Progenitor cell of endocrine pancreas (in vitro differentiated cells): Measurements from ENCODE around the gene SUGP2. TPM values are rescaled to one million over a fixed set of nuclear protein-coding genes. Genes with fewer than 3 reads are reported as not detected.
A peak's percentile ranks its signal among the peaks of the same experiment; 100 is the strongest.

Experiments
- DNase-seq: peaks from one replicate; pipeline ENCODE4 v3.0.0; 2021; ENCODE audit warnings: low spot score; ENCODE audit not compliant: unreplicated experiment
- H3K27ac Mint-ChIP-seq: 2 replicates; pipeline ENCODE4 v1.8.0; 2021; ENCODE audit warnings: mild to moderate bottlenecking, moderate library complexity, mixed read lengths
- H3K27me3 Mint-ChIP-seq: 2 replicates; pipeline ENCODE4 v1.8.0; 2021; ENCODE audit warnings: mixed read lengths
- H3K36me3 Mint-ChIP-seq: 2 replicates; pipeline ENCODE4 v1.8.0; 2022; ENCODE audit warnings: mixed read lengths; ENCODE audit not compliant: insufficient read depth
- H3K4me1 Mint-ChIP-seq: 2 replicates; pipeline ENCODE4 v1.8.0; 2021; ENCODE audit warnings: low read depth, mixed read lengths
- H3K4me3 Mint-ChIP-seq: 2 replicates; pipeline ENCODE4 v1.8.0; 2021; ENCODE audit warnings: low read depth, mild to moderate bottlenecking, moderate library complexity, mixed read lengths
- H3K9me3 Mint-ChIP-seq: 2 replicates; pipeline ENCODE4 v1.8.0; 2021; ENCODE audit warnings: low read depth, mixed read lengths
- long read RNA-seq: library from polyadenylated mRNA; unstranded; transcript quantifications from one replicate; pipeline ENCODE4 v2.0.0, GENCODE V29; 2020
- total RNA-seq: library from RNA; stranded (reverse); gene quantifications from 2 replicates; pipeline ENCODE4 v1.2.1, GENCODE V29; 2021
- TF ChIP-seq, protein P1 (sequence below): fragments of 200-600 bp; sonication (generic); IDR thresholded peaks from one replicate; pipeline ENCODE4 v1.5.0; 2021; ENCODE audit warnings: antibody characterized with exemption, mild to moderate bottlenecking; ENCODE audit not compliant: unreplicated experiment

Gene SUGP2
- total RNA-seq: 153 and 154 TPM in 2 replicates
- long read RNA-seq, full-length matches to known transcripts: 10 of 74 reads
- long read RNA-seq, partial matches to known transcripts: 31 of 74 reads
- long read RNA-seq, other reads (novel, unspliced or antisense): 33 of 74 reads

DNA sequence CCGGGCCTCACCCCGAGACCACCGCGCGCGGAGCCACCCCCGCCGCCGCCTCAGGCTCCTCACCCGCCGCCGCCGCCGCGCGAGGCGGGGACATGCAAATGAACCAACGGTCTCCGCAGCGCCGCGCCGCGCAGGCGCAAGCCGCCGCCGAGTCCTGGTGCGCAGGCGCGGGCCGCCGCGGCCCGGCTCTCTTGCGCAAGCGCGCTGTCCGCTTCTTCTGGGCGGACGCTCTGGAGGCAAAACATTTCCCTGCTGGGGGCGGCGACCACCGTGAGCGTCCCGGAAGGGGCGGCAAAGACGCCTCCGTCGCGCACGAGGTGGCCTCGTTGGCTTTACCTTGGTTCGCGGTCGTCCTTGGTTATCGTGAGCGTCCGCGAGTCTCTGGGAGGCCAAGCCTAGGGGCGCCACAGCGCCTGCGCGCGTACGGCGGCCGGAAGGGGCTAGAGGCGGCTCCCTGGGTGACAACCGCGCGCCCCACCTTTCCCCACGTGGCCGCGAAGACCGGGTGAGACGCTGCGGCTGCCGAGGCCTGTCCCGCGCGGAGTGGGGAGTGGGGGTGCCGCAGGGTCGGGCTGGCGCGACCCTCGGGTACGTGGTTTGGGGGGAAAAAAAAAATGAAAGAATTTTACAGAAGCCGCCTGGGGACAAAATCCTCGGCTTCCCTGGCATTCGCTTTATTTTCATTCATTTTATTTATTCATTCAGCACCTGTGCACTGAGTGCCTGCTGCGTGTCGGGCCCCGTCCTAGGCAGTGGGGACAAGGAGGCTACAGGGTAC, at the start of gene SUGP2, which contains the start of gene ARMC6:
Gene SUGP2, minus strand, starts transcription at position 92 of the 778 bp plus-strand sequence. CDS start 2,446 bp downstream, outside the sequence.
Gene ARMC6, plus strand, starts transcription at position 178 of the 778 bp plus-strand sequence. CDS start 607 bp downstream, outside the sequence.
- peak; percentile 81 for DNase-seq
- Mint-ChIP-seq H3K27ac (peak within 1 kb of the TSS; percentile 98), H3K36me3 (peaks cover 10% of the 10 kb centered on the region)

DNA sequence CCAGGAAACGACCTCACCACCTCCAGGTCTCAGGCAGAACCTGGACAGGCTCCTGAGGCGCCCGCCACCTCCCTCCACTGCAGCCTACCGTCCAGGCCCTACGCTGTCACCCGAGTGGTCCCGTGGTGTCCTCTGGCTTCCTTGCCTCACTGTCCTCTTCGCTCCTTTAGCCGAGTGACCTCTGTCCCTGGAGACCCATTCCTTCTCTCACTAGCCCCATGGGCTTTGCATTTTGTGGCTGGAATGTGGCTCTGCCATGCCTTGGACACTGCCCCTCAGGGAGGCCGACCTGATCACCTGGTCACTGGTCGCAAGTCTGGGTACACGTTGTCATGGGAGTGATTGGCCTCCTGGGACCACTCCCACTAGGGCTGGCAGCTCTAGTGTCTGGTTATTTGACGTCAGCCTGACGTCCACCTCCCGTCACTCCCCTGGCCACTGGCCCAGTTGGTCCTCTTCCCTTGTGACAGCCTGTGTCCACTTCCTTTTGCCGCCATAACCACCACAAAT, 48.4 kb upstream of the SUGP2 start:
- H3K27ac Mint-ChIP-seq: no peak overlapping the region
- peaks cover 4% of the 10 kb centered on the region for H3K27me3 Mint-ChIP-seq

More for the DNA sequence above, at the start of gene SUGP2, which contains the start of gene ARMC6:
- H3K4me1 Mint-ChIP-seq: peaks cover 13% of the 10 kb centered on the region
- H3K9me3 Mint-ChIP-seq: no peaks in the 10 kb centered on the region
- TF ChIP-seq, protein P1, sequence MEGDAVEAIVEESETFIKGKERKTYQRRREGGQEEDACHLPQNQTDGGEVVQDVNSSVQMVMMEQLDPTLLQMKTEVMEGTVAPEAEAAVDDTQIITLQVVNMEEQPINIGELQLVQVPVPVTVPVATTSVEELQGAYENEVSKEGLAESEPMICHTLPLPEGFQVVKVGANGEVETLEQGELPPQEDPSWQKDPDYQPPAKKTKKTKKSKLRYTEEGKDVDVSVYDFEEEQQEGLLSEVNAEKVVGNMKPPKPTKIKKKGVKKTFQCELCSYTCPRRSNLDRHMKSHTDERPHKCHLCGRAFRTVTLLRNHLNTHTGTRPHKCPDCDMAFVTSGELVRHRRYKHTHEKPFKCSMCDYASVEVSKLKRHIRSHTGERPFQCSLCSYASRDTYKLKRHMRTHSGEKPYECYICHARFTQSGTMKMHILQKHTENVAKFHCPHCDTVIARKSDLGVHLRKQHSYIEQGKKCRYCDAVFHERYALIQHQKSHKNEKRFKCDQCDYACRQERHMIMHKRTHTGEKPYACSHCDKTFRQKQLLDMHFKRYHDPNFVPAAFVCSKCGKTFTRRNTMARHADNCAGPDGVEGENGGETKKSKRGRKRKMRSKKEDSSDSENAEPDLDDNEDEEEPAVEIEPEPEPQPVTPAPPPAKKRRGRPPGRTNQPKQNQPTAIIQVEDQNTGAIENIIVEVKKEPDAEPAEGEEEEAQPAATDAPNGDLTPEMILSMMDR: peak; percentile 29
- H3K27me3 Mint-ChIP-seq: no peaks in the 10 kb centered on the region
- peak within 1 kb of the TSS; percentile 96 for H3K4me3 Mint-ChIP-seq

DNA sequence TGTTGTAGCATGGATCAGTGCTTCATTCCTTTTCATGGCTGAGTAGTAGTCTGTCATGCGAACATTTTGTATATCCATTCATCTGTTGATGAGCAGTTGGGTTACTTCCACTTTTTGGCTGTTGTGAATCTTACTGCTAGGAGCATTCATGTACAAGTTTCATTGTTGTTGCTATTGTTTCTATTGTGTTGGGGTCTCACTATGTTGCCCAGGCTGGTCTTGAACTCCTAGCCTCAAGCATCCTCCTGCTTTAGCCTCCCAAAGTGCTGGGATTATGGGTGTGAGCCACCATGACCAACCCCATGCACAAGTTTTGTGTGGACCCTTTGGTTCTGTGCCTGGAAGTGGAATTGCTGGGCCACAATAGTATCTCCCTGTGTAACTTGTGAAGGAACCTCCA, 46.3 kb upstream of the SUGP2 start:
- Mint-ChIP-seq H3K36me3 (peaks cover 3% of the 10 kb centered on the region), H3K27me3 (peaks cover 12% of the 10 kb centered on the region), H3K9me3 (no peaks in the 10 kb centered on the region), H3K4me3 (no peak overlapping the region), H3K27ac (no peak overlapping the region), H3K4me1 (peaks cover under 1% of the 10 kb centered on the region)
- DNase-seq: no peak
- TF ChIP-seq, protein P1: no peak

More for the DNA sequence above, 48.4 kb upstream of the SUGP2 start:
- no peak overlapping the region for H3K4me3 Mint-ChIP-seq
- no peaks in the 10 kb centered on the region for H3K4me1 Mint-ChIP-seq
- no peaks in the 10 kb centered on the region for H3K9me3 Mint-ChIP-seq
- no peak for DNase-seq
- TF ChIP-seq, protein P1: no peak
- peaks cover 3% of the 10 kb centered on the region for H3K36me3 Mint-ChIP-seq

DNA sequence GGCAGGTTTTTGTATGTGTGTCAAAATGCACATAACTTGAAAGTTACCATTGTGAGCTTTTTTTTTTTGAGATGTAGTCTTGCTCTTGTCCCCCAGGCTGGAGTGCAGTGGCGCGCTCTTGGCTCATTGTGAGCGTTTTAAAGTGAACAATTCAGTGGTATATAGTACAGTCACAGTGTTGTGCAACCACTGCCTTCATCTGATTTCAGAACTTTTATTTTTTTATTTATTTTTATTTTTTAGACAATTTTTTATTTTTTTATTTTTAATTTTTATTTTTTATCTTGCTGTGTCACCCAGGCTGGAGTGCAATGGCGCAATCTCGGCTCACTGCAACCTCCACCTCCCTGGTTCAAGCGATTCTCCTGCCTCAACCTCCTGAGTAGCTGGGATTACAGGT, 45.5 kb upstream of the SUGP2 start:
- Mint-ChIP-seq H3K36me3 (peaks cover 3% of the 10 kb centered on the region), H3K4me1 (peaks cover 8% of the 10 kb centered on the region), H3K9me3 (no peaks in the 10 kb centered on the region), H3K27ac (no peak overlapping the region), H3K4me3 (no peak overlapping the region), H3K27me3 (peaks cover 14% of the 10 kb centered on the region)
- DNase-seq: no peak
- TF ChIP-seq, protein P1: no peak

DNA sequence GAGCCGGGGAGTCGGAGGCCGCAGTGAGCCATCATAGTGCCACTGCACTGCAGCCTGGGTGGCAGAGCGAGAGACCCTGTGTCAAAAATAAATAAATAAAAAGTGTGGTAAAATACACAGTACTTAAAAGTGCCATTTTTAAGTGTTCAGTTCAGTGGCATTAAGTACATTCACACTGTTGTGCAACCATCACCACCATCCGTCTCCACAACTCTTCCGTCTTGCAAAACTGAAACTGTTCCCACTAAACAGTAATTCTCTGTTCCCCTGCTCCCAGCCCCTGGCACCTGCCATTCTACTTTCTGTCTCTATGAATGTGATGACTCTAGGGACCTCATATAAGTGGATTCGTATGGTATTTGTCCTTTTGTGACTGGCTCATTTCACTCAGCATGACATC, 43.8 kb upstream of the SUGP2 start:
- TF ChIP-seq, protein P1: no peak
- H3K27ac Mint-ChIP-seq: no peak overlapping the region
- H3K4me1 Mint-ChIP-seq: peaks cover 9% of the 10 kb centered on the region
- no peak overlapping the region for H3K4me3 Mint-ChIP-seq
- H3K27me3 Mint-ChIP-seq: peaks cover 14% of the 10 kb centered on the region
- no peak for DNase-seq
- peaks cover 3% of the 10 kb centered on the region for H3K36me3 Mint-ChIP-seq
- no peaks in the 10 kb centered on the region for H3K9me3 Mint-ChIP-seq
